A549 (cell line): ENCODE data around the gene MADD. TPM values are rescaled to one million over a fixed set of nuclear protein-coding genes. Genes with fewer than 3 reads are reported as not detected.

Experiments used
- ATAC-seq, 2 experiments: fragments of 200-7000 bp in 1 of 2; fragments of >200 bp in 1 of 2; cut with Nextera tagmentation in 1 of 2; cut with Tn5 transposase in 1 of 2; 3 replicates each; pipeline versions ENCODE4 v1.8.0 to v1.9.1; 2018 to 2020; ENCODE audit warnings: mild to moderate bottlenecking in 1 of 2, moderate library complexity in 1 of 2
- CTCF ChIA-PET: fragments of 300-600 bp; sonication (Branson Sonifier 250); formaldehyde crosslinking; extraction: SDS; loops from one replicate; lab custom pipeline; 2021; ENCODE audit warnings: antibody characterized with exemption, inconsistent platforms; lab: Yijun Ruan, JAX
- POLR2A ChIA-PET: fragments of 350-600 bp; formaldehyde crosslinking; extraction: SDS; loops from one replicate; lab custom pipeline; 2021; ENCODE audit warnings: antibody characterized with exemption, inconsistent platforms; lab: Yijun Ruan, JAX
- DNase-seq, 2 experiments: peaks; one replicate each; pipeline versions ENCODE4 v3.0.0 to v3.0.0-alpha.2; 2011 to 2016; ENCODE audit warnings: low read depth in 1 of 2, low spot score in 1 of 2
- FAIRE-seq: peaks from 2 replicates; lab custom pipeline; 2011; peaks lifted over from hg19 to GRCh38; lab: Jason Lieb, UNC
- H3K27ac ChIP-seq, 2 experiments: fragments of >200 bp; sonication (Bioruptor Twin); formaldehyde crosslinking; 3 replicates each; pipeline ENCODE4 v1.5.1; 2016 to 2017
- H3K4me1 ChIP-seq: fragments of >200 bp; sonication (Bioruptor Twin); formaldehyde crosslinking; 3 replicates; pipeline ENCODE4 v1.6.1; 2016
- H3K4me2 ChIP-seq: fragments of >200 bp; sonication (Bioruptor Twin); formaldehyde crosslinking; 3 replicates; pipeline ENCODE4 v1.6.1; 2016
- H3K4me3 ChIP-seq: fragments of >200 bp; sonication (Bioruptor Twin); formaldehyde crosslinking; 3 replicates; pipeline ENCODE4 v1.5.1; 2016
- H3K9me3 ChIP-seq: fragments of >200 bp; sonication (Bioruptor Twin); formaldehyde crosslinking; 3 replicates; pipeline ENCODE4 v1.6.1; 2016
- BCL3 ChIP-seq: fragments of >200 bp; sonication (Bioruptor Twin); formaldehyde crosslinking; IDR thresholded peaks from 3 replicates; pipeline ENCODE4 v1.6.1; 2016
- BHLHE40 ChIP-seq: IDR thresholded peaks from 2 replicates; pipeline ENCODE4 v1.6.1; 2012; ENCODE audit warnings: low read depth, low read length, inconsistent platforms
- EP300 ChIP-seq, 2 experiments: fragments of >200 bp; sonication (Bioruptor Twin); formaldehyde crosslinking; IDR thresholded peaks; 2 replicates in 1 of 2; 3 replicates in 1 of 2; pipeline ENCODE4 v1.6.1; 2016 to 2017
- HMGXB4 ChIP-seq: fragments of 250-450 bp; sonication (Bioruptor Pico); IDR thresholded peaks from 2 replicates; pipeline ENCODE4 v1.5.0; 2021; ENCODE audit warnings: mild to moderate bottlenecking, moderate library complexity, borderline replicate concordance
- HOXA7 ChIP-seq: fragments of 250-450 bp; sonication (Bioruptor Pico); IDR thresholded peaks from 2 replicates; pipeline ENCODE4 v1.5.0; 2020; ENCODE audit warnings: mild to moderate bottlenecking, moderate library complexity
- HOXB5 ChIP-seq: fragments of 250-450 bp; sonication (Bioruptor Pico); IDR thresholded peaks from 2 replicates; pipeline ENCODE4 v1.5.0; 2020; ENCODE audit warnings: mild to moderate bottlenecking, moderate library complexity
- NPAS2 ChIP-seq: fragments of 250-450 bp; sonication (Bioruptor Pico); IDR thresholded peaks from 2 replicates; pipeline ENCODE4 v1.8.0; 2022; ENCODE audit warnings: mild to moderate bottlenecking, moderate library complexity, borderline replicate concordance
- PBX3 ChIP-seq: IDR thresholded peaks from 2 replicates; pipeline ENCODE4 v1.6.1; 2012
- PHF8 ChIP-seq: fragments of 200-600 bp; sonication (generic); IDR thresholded peaks from 2 replicates; pipeline ENCODE4 v1.6.1; 2016; ENCODE audit warnings: low read depth, mild to moderate bottlenecking, antibody characterized with exemption, moderate library complexity, borderline replicate concordance
- RCOR1 ChIP-seq: fragments of 150-350 bp; IDR thresholded peaks from 2 replicates; pipeline ENCODE4 v1.6.1; 2014; ENCODE audit warnings: antibody characterized with exemption, low read length, low read depth
- RFX5 ChIP-seq: fragments of 450-650 bp; IDR thresholded peaks from 2 replicates; pipeline ENCODE4 v1.7.1; 2014; ENCODE audit warnings: antibody characterized with exemption, mild to moderate bottlenecking, moderate library complexity
- ZC3H11A ChIP-seq: fragments of 450-650 bp; IDR thresholded peaks from 2 replicates; pipeline ENCODE4 v1.6.1; 2014; ENCODE audit warnings: antibody characterized with exemption, mild to moderate bottlenecking
- WGBS: methylation state at CpG from one replicate; pipeline ENCODE4 v1.1.6; 2017; ENCODE audit errors: missing lambda C conversion rate; 5-methylcytosine and 5-hydroxymethylcytosine counted together
- polyA plus RNA-seq, 4 experiments: library from polyadenylated mRNA; depleted of rRNA in 3 of 4; stranded (reverse); fragments of >200 nt; fragmentation: RNase III in 1 of 4; extraction: RNeasy Plus Mini Kit Qiagen cat#74134 plus additional on column Dnase treatment in 1 of 4; gene quantifications; 2 replicates in 3 of 4; 3 replicates in 1 of 4; pipeline ENCODE4 v1.2.3, GENCODE V29; 2011 to 2017
- TF ChIP-seq, protein P1 (sequence below): fragments of >200 bp; sonication (Bioruptor Twin); formaldehyde crosslinking; IDR thresholded peaks from 3 replicates; pipeline ENCODE4 v1.5.1; 2016
- TF ChIP-seq, protein P2 (sequence below): IDR thresholded peaks from 2 replicates; pipeline ENCODE4 v1.6.1; 2012
- TF ChIP-seq, protein P3 (sequence below): IDR thresholded peaks from 2 replicates; pipeline ENCODE4 v1.6.1; 2012; ENCODE audit warnings: low read depth, borderline replicate concordance
- TF ChIP-seq, protein P4 (sequence below): fragments of 150-350 bp; IDR thresholded peaks from 2 replicates; pipeline ENCODE4 v1.6.1; 2014; ENCODE audit warnings: low read depth, mild to moderate bottlenecking, low read length

The MADD gene
- polyA plus RNA-seq, 2 of the 4 experiments (the other 2 are of a cell fraction), result 16.7 to 25.2 TPM

- POLR2A ChIA-PET, result interaction anchor here (0.5 to 3.0 kb wide), 10 partner anchors 8 to 208 kb away, joined by 3 to 34 read pairs (median 6); partner anchors contain the start of genes DDB2 and NR1H3
- H3K4me2 ChIP-seq, result peak overlapping the region; percentile 93
- peaks cover 22% of the 10 kb centered on the region; the same call in 2 of the 3 replicates for H3K4me1 ChIP-seq
- H3K4me3 ChIP-seq, result peak overlapping the region; percentile 74
- TF ChIP-seq NPAS2 (CRISPR knock-in tag), result no peak
- no peak for TF ChIP-seq HMGXB4 (CRISPR knock-in tag)
- TF ChIP-seq, protein P1, sequence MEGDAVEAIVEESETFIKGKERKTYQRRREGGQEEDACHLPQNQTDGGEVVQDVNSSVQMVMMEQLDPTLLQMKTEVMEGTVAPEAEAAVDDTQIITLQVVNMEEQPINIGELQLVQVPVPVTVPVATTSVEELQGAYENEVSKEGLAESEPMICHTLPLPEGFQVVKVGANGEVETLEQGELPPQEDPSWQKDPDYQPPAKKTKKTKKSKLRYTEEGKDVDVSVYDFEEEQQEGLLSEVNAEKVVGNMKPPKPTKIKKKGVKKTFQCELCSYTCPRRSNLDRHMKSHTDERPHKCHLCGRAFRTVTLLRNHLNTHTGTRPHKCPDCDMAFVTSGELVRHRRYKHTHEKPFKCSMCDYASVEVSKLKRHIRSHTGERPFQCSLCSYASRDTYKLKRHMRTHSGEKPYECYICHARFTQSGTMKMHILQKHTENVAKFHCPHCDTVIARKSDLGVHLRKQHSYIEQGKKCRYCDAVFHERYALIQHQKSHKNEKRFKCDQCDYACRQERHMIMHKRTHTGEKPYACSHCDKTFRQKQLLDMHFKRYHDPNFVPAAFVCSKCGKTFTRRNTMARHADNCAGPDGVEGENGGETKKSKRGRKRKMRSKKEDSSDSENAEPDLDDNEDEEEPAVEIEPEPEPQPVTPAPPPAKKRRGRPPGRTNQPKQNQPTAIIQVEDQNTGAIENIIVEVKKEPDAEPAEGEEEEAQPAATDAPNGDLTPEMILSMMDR, result no peak
- TF ChIP-seq PHF8, result no peak; the same call in 1 of the 2 replicates
- TF ChIP-seq BCL3, result no peak
- no peak for TF ChIP-seq RCOR1
- TF ChIP-seq EP300 (IDR thresholded peaks at IDR 0.05), result no peak
- TF ChIP-seq, protein P2, sequence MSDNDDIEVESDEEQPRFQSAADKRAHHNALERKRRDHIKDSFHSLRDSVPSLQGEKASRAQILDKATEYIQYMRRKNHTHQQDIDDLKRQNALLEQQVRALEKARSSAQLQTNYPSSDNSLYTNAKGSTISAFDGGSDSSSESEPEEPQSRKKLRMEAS, result no peak
- TF ChIP-seq, protein P3, sequence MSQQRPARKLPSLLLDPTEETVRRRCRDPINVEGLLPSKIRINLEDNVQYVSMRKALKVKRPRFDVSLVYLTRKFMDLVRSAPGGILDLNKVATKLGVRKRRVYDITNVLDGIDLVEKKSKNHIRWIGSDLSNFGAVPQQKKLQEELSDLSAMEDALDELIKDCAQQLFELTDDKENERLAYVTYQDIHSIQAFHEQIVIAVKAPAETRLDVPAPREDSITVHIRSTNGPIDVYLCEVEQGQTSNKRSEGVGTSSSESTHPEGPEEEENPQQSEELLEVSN, result no peak
- no peak for TF ChIP-seq PBX3
- no peaks in the 10 kb centered on the region for H3K9me3 ChIP-seq
- H3K27ac ChIP-seq, result peak overlapping the region; percentile 95
- DNase-seq (no peak), FAIRE-seq (no peak), ATAC-seq (no peak)
- 56% methylated on average over 3 of the region's 3 CpGs for WGBS
- CTCF ChIA-PET, result interaction anchor here (1.3 to 10.3 kb wide), 10 partner anchors 10 to 105 kb away, joined by 3 to 141 read pairs (median 6); partner anchors contain the start of genes MADD and NR1H3
Observed at GRCh38 chr11:47249378-47249715, 20.6 kb upstream of the MADD start.

DNA sequence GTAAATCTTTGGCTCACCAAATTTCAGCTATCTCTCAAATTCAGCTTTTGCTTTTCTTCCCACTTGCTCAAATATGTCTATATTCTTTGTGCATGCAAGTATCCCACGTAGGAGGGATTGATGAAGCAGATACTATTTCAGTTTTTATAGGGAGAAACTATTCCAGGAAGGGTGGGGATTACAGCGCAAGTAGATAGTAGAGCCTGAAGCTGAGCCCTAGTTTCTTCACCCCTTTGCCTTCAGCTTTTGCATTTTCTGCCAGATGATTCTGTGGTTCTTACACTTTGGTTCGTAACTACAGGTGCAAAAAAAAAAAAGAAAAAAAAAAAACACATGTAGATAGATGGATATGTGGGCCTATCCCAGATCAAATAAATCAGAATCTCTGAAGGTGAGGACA is 18.2 kb upstream of the MADD start:
- H3K4me2 ChIP-seq, result no peak overlapping the region
- no peak for DNase-seq
- H3K27ac ChIP-seq, result no peak overlapping the region
- no peak for ATAC-seq
- no peaks in the 10 kb centered on the region for H3K9me3 ChIP-seq
- POLR2A ChIA-PET, result interaction anchor here (0.6 kb wide), 1 partner anchor 18 kb away, joined by 4 read pairs; no protein-coding TSS in a partner anchor
- CTCF ChIA-PET, result interaction anchor here (0.7 to 1.6 kb wide), 4 partner anchors 11 to 103 kb away, joined by 3 to 5 read pairs (median 4); no protein-coding TSS in a partner anchor
- H3K4me1 ChIP-seq, result peaks cover 32% of the 10 kb centered on the region
- no peak for FAIRE-seq
- TF ChIP-seq BHLHE40 (no peak), HOXB5 (no peak), NPAS2 (CRISPR knock-in tag) (no peak), RFX5 (no peak), RCOR1 (no peak), PHF8 (no peak), HOXA7 (CRISPR knock-in tag) (no peak), ZC3H11A (no peak)
- TF ChIP-seq, protein P3, result no peak
- TF ChIP-seq, protein P4, sequence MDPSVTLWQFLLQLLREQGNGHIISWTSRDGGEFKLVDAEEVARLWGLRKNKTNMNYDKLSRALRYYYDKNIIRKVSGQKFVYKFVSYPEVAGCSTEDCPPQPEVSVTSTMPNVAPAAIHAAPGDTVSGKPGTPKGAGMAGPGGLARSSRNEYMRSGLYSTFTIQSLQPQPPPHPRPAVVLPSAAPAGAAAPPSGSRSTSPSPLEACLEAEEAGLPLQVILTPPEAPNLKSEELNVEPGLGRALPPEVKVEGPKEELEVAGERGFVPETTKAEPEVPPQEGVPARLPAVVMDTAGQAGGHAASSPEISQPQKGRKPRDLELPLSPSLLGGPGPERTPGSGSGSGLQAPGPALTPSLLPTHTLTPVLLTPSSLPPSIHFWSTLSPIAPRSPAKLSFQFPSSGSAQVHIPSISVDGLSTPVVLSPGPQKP, result no peak
- TF ChIP-seq, all 56 proteins: peak for 0
- no peak overlapping the region for H3K4me3 ChIP-seq
- 92% methylated on average over 3 of the region's 3 CpGs for WGBS
